Activated naive CD4-positive, alpha-beta T cell treated with anti-CD3 and anti-CD28 coated beads, Interleukin-2, amount 10 ng/mL, durations not matched to agents 7 days and 5 days (primary cell): Measurements from ENCODE around the gene GSS.
A peak's percentile ranks its signal among the peaks of the same experiment; 100 is the strongest.
"Not testable (repeated sequence)": the region's sequence is repeated elsewhere in the genome, so short reads cannot be mapped to it uniquely, and the experiment has no call there.

Experiments used
- CTCF ChIA-PET: fragments of 350-600 bp; sonication (Branson Sonifier 250); formaldehyde crosslinking; loops from one replicate; lab custom pipeline; 2021; ENCODE audit warnings: antibody characterized with exemption; lab: Charles Lee
- DNase-seq: peaks from one replicate; pipeline ENCODE4 v3.0.0-alpha.2; 2020
- H3K27ac Mint-ChIP-seq: one replicate; pipeline ENCODE4 v1.8.0; 2021; ENCODE audit warnings: mild to moderate bottlenecking, moderate library complexity, mixed read lengths
- H3K27me3 Mint-ChIP-seq: one replicate; pipeline ENCODE4 v1.8.0; 2021; ENCODE audit warnings: mild to moderate bottlenecking, mixed read lengths
- H3K36me3 Mint-ChIP-seq: one replicate; pipeline ENCODE4 v1.8.0; 2021; ENCODE audit warnings: mixed read lengths
- H3K4me1 Mint-ChIP-seq: one replicate; pipeline ENCODE4 v1.8.0; 2021; ENCODE audit warnings: mixed read lengths
- H3K4me3 Mint-ChIP-seq: one replicate; pipeline ENCODE4 v1.8.0; 2021; ENCODE audit warnings: mild to moderate bottlenecking, moderate library complexity, mixed read lengths
- H3K9me3 Mint-ChIP-seq: one replicate; pipeline ENCODE4 v1.8.0; 2021; ENCODE audit warnings: mixed read lengths

GSS gene

GRCh38 chr20:34883809-34884208, 71.8 kb downstream of the GSS start:
- Mint-ChIP-seq H3K9me3 (no peaks in the 10 kb centered on the region), H3K4me1 (peaks cover 30% of the 10 kb centered on the region), H3K27me3 (no peaks in the 10 kb centered on the region), H3K27ac (no peak overlapping the region), H3K4me3 (no peak overlapping the region), H3K36me3 (peaks cover 42% of the 10 kb centered on the region)
- CTCF ChIA-PET = interaction anchor here (1.5 kb wide), 1 partner anchor 9 kb away, joined by 7 read pairs; no protein-coding TSS in a partner anchor
- no peak for DNase-seq

GRCh38 chr20:34883087-34883688, 72.4 kb downstream of the GSS start:
- H3K9me3 Mint-ChIP-seq = no peaks in the 10 kb centered on the region
- H3K27me3 Mint-ChIP-seq = no peaks in the 10 kb centered on the region
- H3K27ac Mint-ChIP-seq = peak overlapping the region; percentile 50
- no peak for DNase-seq
- no peak overlapping the region for H3K4me3 Mint-ChIP-seq
- CTCF ChIA-PET = interaction anchor here (1.0 to 1.5 kb wide), 2 partner anchors 9 to 73 kb away, joined by 3 to 7 read pairs; partner anchors contain the start of genes GSS and MYH7B
- H3K36me3 Mint-ChIP-seq = peaks cover 37% of the 10 kb centered on the region
- H3K4me1 Mint-ChIP-seq = peaks cover 30% of the 10 kb centered on the region

GRCh38 chr20:34881689-34882088, 73.9 kb downstream of the GSS start:
- no peak for DNase-seq
- H3K9me3 Mint-ChIP-seq = no peaks in the 10 kb centered on the region
- H3K36me3 Mint-ChIP-seq = peaks cover 34% of the 10 kb centered on the region
- H3K27me3 Mint-ChIP-seq = no peaks in the 10 kb centered on the region
- H3K4me1 Mint-ChIP-seq = peaks cover 39% of the 10 kb centered on the region
- CTCF ChIA-PET = no interaction called here
- no peak overlapping the region for H3K4me3 Mint-ChIP-seq
- H3K27ac Mint-ChIP-seq = no peak overlapping the region

GRCh38 chr20:34880971-34881370, 74.6 kb downstream of the GSS start:
- not testable (repeated sequence) for H3K27me3 Mint-ChIP-seq, DNase-seq, H3K9me3 Mint-ChIP-seq, H3K27ac Mint-ChIP-seq, H3K4me3 Mint-ChIP-seq
- Mint-ChIP-seq H3K36me3 (peaks cover 30% of the 10 kb centered on the region), H3K4me1 (peaks cover 43% of the 10 kb centered on the region)
- CTCF ChIA-PET = interaction anchor here (1.3 kb wide), 1 partner anchor 9 kb away, joined by 4 read pairs; no protein-coding TSS in a partner anchor

- no peak for DNase-seq
- H3K27ac Mint-ChIP-seq = no peak overlapping the region
- no peaks in the 10 kb centered on the region for H3K9me3 Mint-ChIP-seq
- no peaks in the 10 kb centered on the region for H3K27me3 Mint-ChIP-seq
- H3K36me3 Mint-ChIP-seq = peaks cover 27% of the 10 kb centered on the region
- CTCF ChIA-PET = interaction anchor here (1.3 kb wide), 1 partner anchor 10 kb away, joined by 4 read pairs; no protein-coding TSS in a partner anchor
- no peak overlapping the region for H3K4me3 Mint-ChIP-seq
- peaks cover 49% of the 10 kb centered on the region for H3K4me1 Mint-ChIP-seq
Measured at GRCh38 chr20:34880215-34880850, 75.3 kb downstream of the GSS start.
